Gastrocnemius medialis (tissue), 4 donors: ENCODE data around the gene KDELR3. TPM values are rescaled to one million over a fixed set of nuclear protein-coding genes. Genes with fewer than 3 reads are reported as not detected.

Source experiments
- ATAC-seq, 2 donors: fragments of 150-250 bp; one replicate each; pipeline ENCODE4 v1.9.1; 2016
- DNase-seq, 2 donors: peaks; one replicate each; pipeline ENCODE4 v3.0.0-alpha.2; 2019
- H3K27ac ChIP-seq, 4 donors: fragments of 200-600 bp; sonication (generic); 1 replicate in 1 of 4; 2 replicates in 3 of 4; pipeline ENCODE4 v1.5.1; 2016 to 2018; ENCODE audit warnings: mild to moderate bottlenecking in 2 of 4, moderate library complexity in 1 of 4
- H3K27me3 ChIP-seq, 3 donors: fragments of 200-600 bp; sonication (generic) in 2 of 3; 1 replicate in 1 of 3; 2 replicates in 2 of 3; pipeline versions ENCODE4 v1.5.1 to v1.6.0; 2016 to 2019; ENCODE audit warnings: mild to moderate bottlenecking in 1 of 3, moderate library complexity in 1 of 3
- H3K36me3 ChIP-seq, 2 donors: fragments of 200-600 bp; sonication (generic) in 1 of 2; one replicate each; pipeline ENCODE4 v1.5.1; 2017 to 2018
- H3K4me1 ChIP-seq, 2 donors: fragments of 200-600 bp; sonication (generic) in 1 of 2; one replicate each; pipeline ENCODE4 v1.5.1; 2016 to 2017; ENCODE audit warnings: mild to moderate bottlenecking in 2 of 2
- H3K4me3 ChIP-seq, 4 donors: fragments of 200-600 bp; sonication (generic) in 3 of 4; 1 replicate in 1 of 4; 2 replicates in 3 of 4; pipeline ENCODE4 v1.5.1; 2016 to 2019; ENCODE audit warnings: mild to moderate bottlenecking in 2 of 4
- H3K9me3 ChIP-seq, 3 donors: fragments of 200-600 bp; sonication (generic) in 2 of 3; 1 replicate in 1 of 3; 2 replicates in 2 of 3; pipeline ENCODE4 v1.5.1; 2016 to 2019
- POLR2A ChIP-seq, 2 donors: fragments of 450-650 bp; IDR thresholded peaks; one replicate each; pipeline ENCODE4 v1.6.1; 2017; ENCODE audit warnings: antibody characterized with exemption in 2 of 2, mild to moderate bottlenecking in 2 of 2, moderate library complexity in 2 of 2
- in situ Hi-C, 4 donors: fragments of 200-750 bp; cut with MboI; loops; one replicate each; pipeline versions ENCODE4 v1.15.0 to v1.8.0; 2017; ENCODE audit warnings: low sequenced_read_pairs in 4 of 4
- intact Hi-C: fragments of 100-400 bp; cut with DNase I; formaldehyde crosslinking; loops from one replicate; pipeline ENCODE4 v1.15.1; 2023; ENCODE audit warnings: low total_unique reads
- total RNA-seq, 4 donors: library from RNA; depleted of rRNA; stranded (reverse); fragments of >200 nt; gene quantifications; one replicate each; pipeline versions ENCODE4 v1.1.0 to v1.2.3, GENCODE V29; 2016
- TF ChIP-seq, protein P1 (sequence below), 5 experiments: fragments of 450-650 bp in 3 of 5; fragments of 200-600 bp in 2 of 5; sonication (generic) in 2 of 5; IDR thresholded peaks in 4 of 5; conservative IDR thresholded peaks in 1 of 5; 1 replicate in 4 of 5; 2 replicates in 1 of 5; pipeline ENCODE4 v1.5.1; 2016 to 2019; ENCODE audit warnings: antibody characterized with exemption in 5 of 5, mild to moderate bottlenecking in 3 of 5, moderate library complexity in 3 of 5

Gene KDELR3
- total RNA-seq, 4 donors from 2014 or later: 0.34 to 2.0 (median 1.3) TPM; not detected in 1

DNA sequence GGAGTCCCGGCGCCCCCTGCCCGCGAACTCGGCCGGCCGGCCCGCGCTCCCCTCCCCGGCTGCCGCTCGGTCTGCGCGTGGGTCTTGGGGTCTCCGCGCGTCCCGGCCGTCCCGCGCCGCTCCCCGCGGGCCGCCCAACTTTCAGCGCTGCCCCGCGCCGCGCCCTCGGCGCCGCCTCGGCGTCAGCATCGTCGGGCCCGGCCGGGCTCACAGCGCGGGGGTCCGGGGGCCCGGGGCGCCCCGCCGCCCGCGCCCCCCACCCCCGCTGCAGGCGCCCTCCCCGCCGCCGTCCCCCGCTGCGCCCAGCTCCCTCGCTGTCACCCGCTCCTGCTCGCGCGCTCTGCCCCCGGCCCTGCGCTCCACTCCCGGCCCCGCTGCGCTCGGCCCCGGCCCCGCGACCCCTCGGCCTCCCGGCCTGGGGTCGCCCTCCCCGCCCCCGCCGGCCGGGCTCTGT is 12.8 kb upstream of the KDELR3 start, which contains the start of gene KCNJ4:
TSS of gene KCNJ4 (minus strand) at position 124 of the 454 bp plus-strand sequence. CDS start 27,067 bp downstream, outside the sequence.
- in situ Hi-C loops (no loop called here), intact Hi-C loops (no loop called here)
- no peak for TF ChIP-seq POLR2A (IDR thresholded peaks at IDR 0.05)
- TF ChIP-seq, protein P1, sequence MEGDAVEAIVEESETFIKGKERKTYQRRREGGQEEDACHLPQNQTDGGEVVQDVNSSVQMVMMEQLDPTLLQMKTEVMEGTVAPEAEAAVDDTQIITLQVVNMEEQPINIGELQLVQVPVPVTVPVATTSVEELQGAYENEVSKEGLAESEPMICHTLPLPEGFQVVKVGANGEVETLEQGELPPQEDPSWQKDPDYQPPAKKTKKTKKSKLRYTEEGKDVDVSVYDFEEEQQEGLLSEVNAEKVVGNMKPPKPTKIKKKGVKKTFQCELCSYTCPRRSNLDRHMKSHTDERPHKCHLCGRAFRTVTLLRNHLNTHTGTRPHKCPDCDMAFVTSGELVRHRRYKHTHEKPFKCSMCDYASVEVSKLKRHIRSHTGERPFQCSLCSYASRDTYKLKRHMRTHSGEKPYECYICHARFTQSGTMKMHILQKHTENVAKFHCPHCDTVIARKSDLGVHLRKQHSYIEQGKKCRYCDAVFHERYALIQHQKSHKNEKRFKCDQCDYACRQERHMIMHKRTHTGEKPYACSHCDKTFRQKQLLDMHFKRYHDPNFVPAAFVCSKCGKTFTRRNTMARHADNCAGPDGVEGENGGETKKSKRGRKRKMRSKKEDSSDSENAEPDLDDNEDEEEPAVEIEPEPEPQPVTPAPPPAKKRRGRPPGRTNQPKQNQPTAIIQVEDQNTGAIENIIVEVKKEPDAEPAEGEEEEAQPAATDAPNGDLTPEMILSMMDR (IDR thresholded peaks at IDR 0.05 in 4 of 5, conservative IDR thresholded peaks at IDR 0.05 in 1 of 5): no peak
- ATAC-seq (no peak), DNase-seq (no peak)
- H3K4me3 ChIP-seq: peak within 1 kb of the TSS; percentile 6 to 51 (median 33)
- peaks cover 62 to 64% (median 63%) of the 10 kb centered on the region in 3 donors for H3K27me3 ChIP-seq
- no peaks in the 10 kb centered on the region for H3K9me3 ChIP-seq
- H3K4me1 ChIP-seq: no peaks in the 10 kb centered on the region
- no peak within 1 kb of the TSS for H3K27ac ChIP-seq
- H3K36me3 ChIP-seq: no peaks in the 10 kb centered on the region

DNA sequence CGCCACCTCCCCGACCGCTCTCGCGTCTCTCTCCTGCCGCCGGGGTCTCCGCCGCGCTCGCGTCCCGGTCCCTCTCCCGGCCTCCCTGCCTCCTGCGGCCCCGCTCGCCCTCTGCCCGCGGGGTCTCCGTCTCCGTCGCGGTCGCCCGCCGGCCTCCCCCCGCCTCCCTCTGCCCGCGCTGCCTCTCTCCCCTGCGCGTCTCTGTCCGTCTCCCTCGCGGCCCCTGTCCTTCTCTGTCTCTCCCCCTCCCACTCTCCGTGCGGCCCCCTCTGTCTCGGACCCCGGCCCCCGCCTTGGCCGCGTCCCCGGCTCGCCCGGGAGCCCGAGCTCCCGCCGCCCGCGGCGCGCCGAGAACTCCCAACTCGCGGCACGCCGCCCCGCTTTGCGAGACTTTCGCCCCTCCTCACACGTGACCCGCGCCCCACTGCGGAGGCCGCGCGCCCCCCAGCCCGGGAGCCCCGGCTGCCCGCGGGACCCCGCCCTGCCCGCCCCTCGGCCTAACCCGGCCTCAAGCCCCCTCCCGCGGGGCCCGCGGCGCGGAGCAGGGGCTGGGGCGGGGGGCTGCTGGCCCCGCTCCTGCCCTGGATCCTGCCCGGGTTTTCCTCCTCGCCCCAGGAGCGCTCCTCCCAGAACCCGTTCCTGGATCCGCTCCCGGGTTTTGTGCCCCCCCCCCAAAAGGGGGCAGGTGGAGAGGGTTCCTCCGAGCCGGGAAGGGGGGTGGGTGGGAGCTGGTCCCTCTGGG is 12.2 kb upstream of the KDELR3 start:
- Histone ChIP-seq H3K9me3 (no peaks in the 10 kb centered on the region), H3K4me1 (no peaks in the 10 kb centered on the region), H3K27ac (no peak overlapping the region), H3K4me3 (peak overlapping the region in 3 of 4 donors; percentile 28 to 51 (median 33)), H3K36me3 (no peaks in the 10 kb centered on the region), H3K27me3 (peaks cover 62 to 65% (median 63%) of the 10 kb centered on the region in 3 donors)
- TF ChIP-seq POLR2A (IDR thresholded peaks at IDR 0.05): no peak
- TF ChIP-seq, protein P1 (IDR thresholded peaks at IDR 0.05 in 4 of 5, conservative IDR thresholded peaks at IDR 0.05 in 1 of 5): no peak
- ATAC-seq (no peak), DNase-seq (no peak)
- in situ Hi-C loops (no loop called here), intact Hi-C loops (no loop called here)

DNA sequence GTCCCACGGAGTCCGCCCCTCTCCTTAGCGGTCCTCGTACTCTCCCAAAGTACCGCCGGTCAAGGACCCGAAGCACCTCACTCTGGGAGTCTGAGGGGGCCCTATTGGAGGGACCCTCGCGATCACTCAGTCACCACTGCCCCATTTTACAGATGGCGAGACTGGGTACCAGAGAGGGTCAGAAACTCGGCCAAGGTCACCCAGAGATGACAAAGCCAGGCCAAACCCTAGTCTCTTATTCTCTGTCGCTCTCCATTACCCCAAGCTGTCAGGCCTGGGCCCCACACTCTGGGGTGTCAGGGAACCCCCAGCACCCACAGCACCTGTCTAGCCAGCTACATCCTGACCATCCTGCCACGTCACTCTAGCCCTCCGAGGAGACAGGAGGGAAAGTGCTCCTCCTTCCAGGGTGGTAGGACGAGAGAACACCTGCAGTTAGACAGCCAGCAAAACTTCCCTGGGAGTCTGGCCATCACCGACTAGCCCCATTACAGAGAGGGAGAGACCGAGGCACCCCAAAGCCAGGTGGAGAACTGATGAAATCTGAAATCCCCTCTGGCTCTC is 11.5 kb upstream of the KDELR3 start:
- Histone ChIP-seq H3K27ac (no peak overlapping the region), H3K27me3 (peaks cover 60 to 64% (median 62%) of the 10 kb centered on the region in 3 donors)
- in situ Hi-C loops: no loop called here

DNA sequence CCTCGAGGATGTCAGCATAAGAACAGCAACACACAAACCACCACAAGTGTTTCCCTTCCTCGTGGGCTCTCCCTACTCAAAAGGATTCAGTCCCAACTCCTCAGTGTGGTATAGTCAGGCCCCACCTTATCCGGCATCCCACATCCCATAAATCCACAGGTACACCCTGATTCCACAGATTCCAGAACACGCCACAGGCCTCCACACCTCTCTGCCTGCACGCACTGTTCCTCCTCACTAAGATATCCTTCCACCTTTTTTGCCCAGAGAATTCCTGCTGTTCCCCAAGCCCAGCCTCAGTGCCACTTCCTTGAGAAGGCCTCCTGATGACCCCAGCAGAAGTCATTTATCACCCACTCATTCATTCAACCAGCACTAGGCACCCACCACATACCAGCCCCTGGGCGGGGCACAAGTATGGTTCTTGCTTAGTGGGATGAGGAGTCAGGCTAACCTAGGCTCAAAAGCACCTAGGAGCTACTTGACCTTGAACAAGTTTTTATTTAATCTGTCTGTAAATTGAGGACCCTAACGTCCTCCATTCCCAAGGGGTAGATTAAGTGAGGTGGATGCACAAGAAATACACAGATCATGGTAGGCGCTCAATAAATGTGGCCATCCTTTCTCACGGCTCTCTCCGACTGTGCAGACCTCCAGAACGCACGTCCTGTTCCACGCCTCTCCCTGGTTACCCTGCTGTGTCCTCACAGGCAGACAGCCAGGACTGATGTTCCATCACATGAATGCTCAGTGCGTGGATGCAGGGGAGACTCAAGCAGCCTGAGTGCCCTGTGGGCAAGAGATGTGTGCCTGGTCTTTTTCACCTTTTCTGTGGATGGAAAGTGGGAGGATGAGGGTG is 10.8 kb upstream of the KDELR3 start:
- ATAC-seq: no peak
- intact Hi-C loops: no loop called here
- in situ Hi-C loops: no loop called here
- Histone ChIP-seq H3K27ac (no peak overlapping the region), H3K36me3 (no peaks in the 10 kb centered on the region), H3K27me3 (peaks cover 62 to 63% (median 62%) of the 10 kb centered on the region in 3 donors), H3K9me3 (no peaks in the 10 kb centered on the region), H3K4me3 (no peak overlapping the region), H3K4me1 (peaks cover 4 to 5% of the 10 kb centered on the region in 2 donors)
- DNase-seq: no peak
- TF ChIP-seq POLR2A (IDR thresholded peaks at IDR 0.05): no peak
- TF ChIP-seq, protein P1 (IDR thresholded peaks at IDR 0.05 in 4 of 5, conservative IDR thresholded peaks at IDR 0.05 in 1 of 5): no peak

More for the DNA sequence above, 11.5 kb upstream of the KDELR3 start:
- DNase-seq (no peak), ATAC-seq (no peak)
- no peak overlapping the region for H3K4me3 ChIP-seq
- H3K36me3 ChIP-seq: no peaks in the 10 kb centered on the region
- H3K4me1 ChIP-seq: peaks cover 0 to 3% of the 10 kb centered on the region in 2 donors
- no peaks in the 10 kb centered on the region for H3K9me3 ChIP-seq
- TF ChIP-seq POLR2A (IDR thresholded peaks at IDR 0.05): no peak
- TF ChIP-seq, protein P1 (IDR thresholded peaks at IDR 0.05 in 4 of 5, conservative IDR thresholded peaks at IDR 0.05 in 1 of 5): no peak
- intact Hi-C loops: no loop called here
